GM12878 (cell line): ENCODE data around the gene LDLRAD4. TPM values are rescaled to one million over a fixed set of nuclear protein-coding genes. Genes with fewer than 3 reads are reported as not detected.

ENCODE experiments used
- ATAC-seq: fragments of 200-7000 bp; cut with Tn5 transposase; 3 replicates; pipeline ENCODE4 v1.9.1; 2020; ENCODE audit warnings: mild to moderate bottlenecking, moderate library complexity
- BruUV-seq: library from RNA; stranded (reverse); fragments of 400-500 nt; replicated peaks from 2 replicates; lab custom pipeline; 2021; lab: Mats Ljungman, UMichigan
- CTCF ChIA-PET: fragments of 300-600 bp; sonication (Branson Sonifier 250); formaldehyde crosslinking; extraction: SDS; loops from one replicate; lab custom pipeline; 2021; ENCODE audit warnings: inconsistent platforms; lab: Yijun Ruan, JAX
- POLR2A ChIA-PET: fragments of 350-600 bp; formaldehyde crosslinking; extraction: SDS; loops from one replicate; lab custom pipeline; 2021; ENCODE audit warnings: inconsistent platforms; lab: Charles Lee
- RAD21 ChIA-PET: fragments of 300-600 bp; sonication (Branson Sonifier 250); formaldehyde crosslinking; loops from one replicate; lab custom pipeline; 2023; ENCODE audit warnings: antibody characterized with exemption; ENCODE audit not compliant: unreplicated experiment; lab: Charles Lee
- SMC1A ChIA-PET: fragments of 300-600 bp; sonication (Branson Sonifier 250); formaldehyde crosslinking; loops from one replicate; lab custom pipeline; 2023; ENCODE audit not compliant: unreplicated experiment, uncharacterized antibody; lab: Charles Lee
- DNase-seq: peaks from one replicate; pipeline ENCODE4 v3.0.0-alpha.2; 2011; ENCODE audit warnings: low read depth, low spot score
- FAIRE-seq: peaks from 3 replicates; lab custom pipeline; 2011; peaks lifted over from hg19 to GRCh38; lab: Jason Lieb, UNC
- H2AFZ ChIP-seq: 2 replicates; pipeline ENCODE4 v1.6.0; 2011; ENCODE audit warnings: low read depth, low read length, control low read depth; ENCODE audit not compliant: control insufficient read depth
- H3K27ac ChIP-seq: 2 replicates; pipeline ENCODE4 v1.5.1; 2011; ENCODE audit warnings: control low read depth; ENCODE audit not compliant: control insufficient read depth, insufficient read depth
- H3K27me3 ChIP-seq, 2 experiments: replicated peaks in 1 of 2; 2 replicates each; pipeline versions ENCODE4 v1.6.0 to v1.6.1; 2011; ENCODE audit warnings: low read length in 1 of 2; ENCODE audit not compliant: control insufficient read depth in 2 of 2, insufficient read depth in 2 of 2
- H3K36me3 ChIP-seq, 2 experiments: 2 replicates each; pipeline ENCODE4 v1.5.1; 2011; ENCODE audit warnings: low read length in 1 of 2; ENCODE audit not compliant: control insufficient read depth in 2 of 2, insufficient read depth in 2 of 2
- H3K4me1 ChIP-seq: 2 replicates; pipeline ENCODE4 v1.6.1; 2011; ENCODE audit warnings: mild to moderate bottlenecking, low read length, moderate library complexity, mixed read lengths; ENCODE audit not compliant: control insufficient read depth, insufficient read depth
- H3K4me2 ChIP-seq: 2 replicates; pipeline ENCODE4 v1.6.0; 2011; ENCODE audit warnings: control low read depth; ENCODE audit not compliant: control insufficient read depth, insufficient read depth
- H3K4me3 ChIP-seq: fragments of 200-600 bp; sonication (generic); 2 replicates; pipeline ENCODE4 v1.5.1; 2016
- H3K79me2 ChIP-seq: 2 replicates; pipeline ENCODE4 v1.6.0; 2011; ENCODE audit warnings: low read length; ENCODE audit not compliant: control insufficient read depth, insufficient read depth
- H3K9ac ChIP-seq: 2 replicates; pipeline ENCODE4 v1.8.0; 2011; ENCODE audit warnings: low read length, control low read depth, mixed read lengths; ENCODE audit not compliant: control insufficient read depth, insufficient read depth
- H3K9me3 ChIP-seq: replicated peaks from 3 replicates; pipeline ENCODE4 v1.5.1; 2011; ENCODE audit warnings: mild to moderate bottlenecking, low read length; ENCODE audit not compliant: control insufficient read depth, insufficient read depth
- H4K20me1 ChIP-seq: 2 replicates; pipeline ENCODE4 v1.6.0; 2011; ENCODE audit not compliant: control insufficient read depth, insufficient read depth
- BHLHE40 ChIP-seq, 2 experiments: fragments of 450-650 bp in 1 of 2; IDR thresholded peaks; 2 replicates each; pipeline ENCODE4 v1.6.1; 2011 to 2017; ENCODE audit warnings: low read depth in 2 of 2, borderline replicate concordance in 1 of 2, improper control_type of control experiment in 1 of 2, low read length in 1 of 2, mild to moderate bottlenecking in 1 of 2
- DPF2 ChIP-seq: fragments of 450-650 bp; IDR thresholded peaks from 2 replicates; pipeline ENCODE4 v1.6.1; 2017; ENCODE audit warnings: mild to moderate bottlenecking
- IRF4 ChIP-seq: IDR thresholded peaks from 2 replicates; pipeline ENCODE4 v1.6.1; 2011; ENCODE audit warnings: low read depth, low read length
- MTA2 ChIP-seq: fragments of 450-650 bp; IDR thresholded peaks from 2 replicates; pipeline ENCODE4 v1.6.1; 2016; ENCODE audit warnings: low read depth, mild to moderate bottlenecking, moderate library complexity
- NBN ChIP-seq: fragments of 450-650 bp; IDR thresholded peaks from 2 replicates; pipeline ENCODE4 v1.6.1; 2016
- NR2F1 ChIP-seq: fragments of 450-650 bp; conservative IDR thresholded peaks from 2 replicates; pipeline ENCODE4 v1.6.1; 2017; ENCODE audit warnings: mild to moderate bottlenecking
- SP1 ChIP-seq: IDR thresholded peaks from one replicate; pipeline ENCODE4 v1.6.1; 2011; ENCODE audit warnings: low read depth, low read length
- ZNF24 ChIP-seq: fragments of 450-650 bp; IDR thresholded peaks from 2 replicates; pipeline ENCODE4 v1.6.1; 2017; ENCODE audit warnings: antibody characterized with exemption, mild to moderate bottlenecking
- WGBS: methylation state at CpG from one replicate; pipeline ENCODE4 v1.1.6; 2016; ENCODE audit warnings: low lambda C conversion rate; ENCODE audit not compliant: insufficient replicate concordance, insufficient coverage; ENCODE audit errors: missing lambda C conversion rate; 5-methylcytosine and 5-hydroxymethylcytosine counted together
- in situ Hi-C: fragments of 300-500 bp; cut with MboI; formaldehyde crosslinking; loops from 9 replicates; pipeline ENCODE4 v1.14.3; 2018; ENCODE audit warnings: mixed read lengths
- intact Hi-C: fragments of 100-400 bp; cut with micrococcal nuclease; formaldehyde crosslinking; loops from one replicate; pipeline ENCODE4 v1.14.2; 2022; ENCODE audit not compliant: unreplicated experiment
- polyA plus RNA-seq, 11 experiments: library from polyadenylated mRNA; depleted of rRNA in 4 of 11; unstranded in 6 of 11; stranded (reverse) in 5 of 11; fragments of >200 nt; fragmentation: Nextera tagmentation in 4 of 11; fragmentation: Illumina TruSeq in 1 of 11; extraction: Ambion mirVana in 4 of 11; extraction: Trizol in 1 of 11; gene quantifications; 1 replicate in 1 of 11; 2 replicates in 10 of 11; pipeline versions ENCODE4 v1.2.1 to v1.2.3, GENCODE V29; 2011 to 2016; ENCODE audit warnings: inconsistent platforms in 2 of 11, missing spikeins in 2 of 11, low read depth in 1 of 11
- total RNA-seq, 4 experiments: library from RNA; depleted of rRNA in 3 of 4; stranded (reverse); fragments of >200 nt in 3 of 4; fragmentation: Illumina TruSeq in 1 of 4; extraction: Trizol in 1 of 4; gene quantifications; 2 replicates each; pipeline versions ENCODE4 v1.2.1 to v1.2.3, GENCODE V29; 2013 to 2021
- TF ChIP-seq, protein P1 (sequence below): IDR thresholded peaks from 2 replicates; pipeline ENCODE4 v1.6.1; 2012; ENCODE audit warnings: improper control_type of control experiment, low read depth, low read length; ENCODE audit not compliant: insufficient replicate concordance
- TF ChIP-seq, protein P2 (sequence below): fragments of 450-650 bp; IDR thresholded peaks from 2 replicates; pipeline ENCODE4 v1.6.1; 2017; ENCODE audit warnings: mild to moderate bottlenecking, low read depth, inconsistent platforms; ENCODE audit not compliant: poor library complexity, severe bottlenecking
- TF ChIP-seq, protein P3 (sequence below): fragments of 450-650 bp; IDR thresholded peaks from 2 replicates; pipeline ENCODE4 v1.6.1; 2016; ENCODE audit warnings: mild to moderate bottlenecking
- TF ChIP-seq, protein P4 (sequence below): IDR thresholded peaks from 2 replicates; pipeline ENCODE4 v1.6.1; 2012; ENCODE audit warnings: low read length, inconsistent platforms

The LDLRAD4 gene
- total and polyA plus RNA-seq, 10 of the 15 experiments (the other 5 are each of a cell fraction or from before 2014, with no cell fraction given): 2.7 to 16.8 (median 11.2) TPM

DNA sequence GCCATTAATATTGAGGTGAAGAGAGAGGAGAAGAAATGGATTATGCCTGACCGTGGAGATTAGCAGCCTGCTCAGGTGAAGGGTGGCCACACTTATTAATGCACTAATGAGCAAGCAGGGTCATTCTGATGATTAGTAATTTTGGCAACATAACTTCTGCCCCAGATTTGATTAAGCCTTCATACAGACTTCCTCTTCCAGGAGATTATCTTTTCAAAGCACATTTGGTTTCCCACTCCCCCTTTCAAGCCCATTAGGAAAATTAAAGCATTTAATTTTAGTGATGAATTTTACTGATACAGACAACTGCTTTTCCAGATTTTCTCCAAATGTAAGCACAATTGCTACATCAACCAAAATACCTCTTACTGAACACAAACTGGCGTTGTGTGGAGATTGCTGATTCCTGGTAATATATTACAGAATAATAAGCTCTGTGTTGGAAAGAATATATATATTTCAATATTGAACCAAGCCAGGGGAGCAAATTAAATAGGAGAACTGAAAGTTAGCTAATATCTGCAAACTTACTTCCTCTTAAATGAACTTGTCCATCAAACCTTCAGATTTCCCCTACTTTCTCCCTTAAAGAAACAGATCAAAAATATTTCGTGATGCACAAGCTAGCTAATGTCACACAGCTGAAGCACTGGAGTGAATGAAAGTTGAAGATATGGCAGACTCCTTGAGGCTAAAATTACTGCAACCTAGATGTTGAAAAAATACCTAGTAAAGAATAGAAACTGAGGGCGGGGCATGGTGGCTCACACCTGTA lies 367.0 kb downstream of the LDLRAD4 start:
- 22% methylated on average over 4 of the region's 4 CpGs for WGBS
- no peak for DNase-seq
- in situ Hi-C loops: no loop called here
- POLR2A ChIA-PET: interaction anchor here (0.7 to 8.5 kb wide), 13 partner anchors 8 to 702 kb away, joined by 3 to 121 read pairs (median 4); partner anchors contain the start of genes FAM210A, PTPN2 and RNMT
- BruUV-seq: TSS peak; percentile 71
- no peaks in the 10 kb centered on the region for H3K79me2 ChIP-seq
- peak; percentile 66 for ATAC-seq
- FAIRE-seq: peak; percentile 75
- peaks cover 29% of the 10 kb centered on the region for H3K4me1 ChIP-seq
- H3K9ac ChIP-seq: peak overlapping the region; percentile 37
- no peak overlapping the region for H2AFZ ChIP-seq
- SMC1A ChIA-PET: interaction anchor here (0.8 to 7.3 kb wide), 12 partner anchors 8 to 52 kb away, joined by 3 to 164 read pairs (median 7); no protein-coding TSS in a partner anchor
- peak overlapping the region; percentile 69 for H3K4me2 ChIP-seq
- H3K27me3 ChIP-seq: no peaks in the 10 kb centered on the region
- CTCF ChIA-PET: interaction anchor here (0.6 to 4.0 kb wide), 12 partner anchors 9 to 449 kb away, joined by 3 to 24 read pairs (median 8); no protein-coding TSS in a partner anchor
- no peaks in the 10 kb centered on the region for H3K36me3 ChIP-seq
- no peaks in the 10 kb centered on the region for H4K20me1 ChIP-seq
- no peaks in the 10 kb centered on the region for H3K9me3 ChIP-seq
- H3K4me3 ChIP-seq: no peak overlapping the region
- RAD21 ChIA-PET: interaction anchor here (0.7 to 5.7 kb wide), 10 partner anchors 8 to 587 kb away, joined by 3 to 144 read pairs (median 32); no protein-coding TSS in a partner anchor
- H3K27ac ChIP-seq: peak overlapping the region; percentile 54
- intact Hi-C loops: loop anchor here (1.0 to 2.0 kb wide), 3 partner anchors 18 to 27 kb away; no protein-coding TSS in a partner anchor
- TF ChIP-seq, protein P1, sequence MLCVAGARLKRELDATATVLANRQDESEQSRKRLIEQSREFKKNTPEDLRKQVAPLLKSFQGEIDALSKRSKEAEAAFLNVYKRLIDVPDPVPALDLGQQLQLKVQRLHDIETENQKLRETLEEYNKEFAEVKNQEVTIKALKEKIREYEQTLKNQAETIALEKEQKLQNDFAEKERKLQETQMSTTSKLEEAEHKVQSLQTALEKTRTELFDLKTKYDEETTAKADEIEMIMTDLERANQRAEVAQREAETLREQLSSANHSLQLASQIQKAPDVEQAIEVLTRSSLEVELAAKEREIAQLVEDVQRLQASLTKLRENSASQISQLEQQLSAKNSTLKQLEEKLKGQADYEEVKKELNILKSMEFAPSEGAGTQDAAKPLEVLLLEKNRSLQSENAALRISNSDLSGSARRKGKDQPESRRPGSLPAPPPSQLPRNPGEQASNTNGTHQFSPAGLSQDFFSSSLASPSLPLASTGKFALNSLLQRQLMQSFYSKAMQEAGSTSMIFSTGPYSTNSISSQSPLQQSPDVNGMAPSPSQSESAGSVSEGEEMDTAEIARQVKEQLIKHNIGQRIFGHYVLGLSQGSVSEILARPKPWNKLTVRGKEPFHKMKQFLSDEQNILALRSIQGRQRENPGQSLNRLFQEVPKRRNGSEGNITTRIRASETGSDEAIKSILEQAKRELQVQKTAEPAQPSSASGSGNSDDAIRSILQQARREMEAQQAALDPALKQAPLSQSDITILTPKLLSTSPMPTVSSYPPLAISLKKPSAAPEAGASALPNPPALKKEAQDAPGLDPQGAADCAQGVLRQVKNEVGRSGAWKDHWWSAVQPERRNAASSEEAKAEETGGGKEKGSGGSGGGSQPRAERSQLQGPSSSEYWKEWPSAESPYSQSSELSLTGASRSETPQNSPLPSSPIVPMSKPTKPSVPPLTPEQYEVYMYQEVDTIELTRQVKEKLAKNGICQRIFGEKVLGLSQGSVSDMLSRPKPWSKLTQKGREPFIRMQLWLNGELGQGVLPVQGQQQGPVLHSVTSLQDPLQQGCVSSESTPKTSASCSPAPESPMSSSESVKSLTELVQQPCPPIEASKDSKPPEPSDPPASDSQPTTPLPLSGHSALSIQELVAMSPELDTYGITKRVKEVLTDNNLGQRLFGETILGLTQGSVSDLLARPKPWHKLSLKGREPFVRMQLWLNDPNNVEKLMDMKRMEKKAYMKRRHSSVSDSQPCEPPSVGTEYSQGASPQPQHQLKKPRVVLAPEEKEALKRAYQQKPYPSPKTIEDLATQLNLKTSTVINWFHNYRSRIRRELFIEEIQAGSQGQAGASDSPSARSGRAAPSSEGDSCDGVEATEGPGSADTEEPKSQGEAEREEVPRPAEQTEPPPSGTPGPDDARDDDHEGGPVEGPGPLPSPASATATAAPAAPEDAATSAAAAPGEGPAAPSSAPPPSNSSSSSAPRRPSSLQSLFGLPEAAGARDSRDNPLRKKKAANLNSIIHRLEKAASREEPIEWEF: peak; percentile 66
- TF ChIP-seq IRF4 (peak; percentile 42; the same call in 1 of the 2 replicates), ZNF24 (peak; percentile 65), BHLHE40 (IDR thresholded peaks at IDR 0.05; ENCODE audit: borderline replicate concordance in 1 of 2, low read depth in 2 of 2, low read length in 1 of 2) (0 out of 4 replicates have a peak, but pooled peaks of 1 of the 2 experiments have one; percentile 16), DPF2 (peak; percentile 83), NBN (no peak), SP1 (no peak), NR2F1 (0 out of 2 replicates have a peak, but pooled peaks have one; percentile 2), MTA2 (peak; percentile 70)
- TF ChIP-seq, protein P2, sequence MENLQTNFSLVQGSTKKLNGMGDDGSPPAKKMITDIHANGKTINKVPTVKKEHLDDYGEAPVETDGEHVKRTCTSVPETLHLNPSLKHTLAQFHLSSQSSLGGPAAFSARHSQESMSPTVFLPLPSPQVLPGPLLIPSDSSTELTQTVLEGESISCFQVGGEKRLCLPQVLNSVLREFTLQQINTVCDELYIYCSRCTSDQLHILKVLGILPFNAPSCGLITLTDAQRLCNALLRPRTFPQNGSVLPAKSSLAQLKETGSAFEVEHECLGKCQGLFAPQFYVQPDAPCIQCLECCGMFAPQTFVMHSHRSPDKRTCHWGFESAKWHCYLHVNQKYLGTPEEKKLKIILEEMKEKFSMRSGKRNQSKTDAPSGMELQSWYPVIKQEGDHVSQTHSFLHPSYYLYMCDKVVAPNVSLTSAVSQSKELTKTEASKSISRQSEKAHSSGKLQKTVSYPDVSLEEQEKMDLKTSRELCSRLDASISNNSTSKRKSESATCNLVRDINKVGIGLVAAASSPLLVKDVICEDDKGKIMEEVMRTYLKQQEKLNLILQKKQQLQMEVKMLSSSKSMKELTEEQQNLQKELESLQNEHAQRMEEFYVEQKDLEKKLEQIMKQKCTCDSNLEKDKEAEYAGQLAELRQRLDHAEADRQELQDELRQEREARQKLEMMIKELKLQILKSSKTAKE: peak; percentile 24
- TF ChIP-seq, protein P3, sequence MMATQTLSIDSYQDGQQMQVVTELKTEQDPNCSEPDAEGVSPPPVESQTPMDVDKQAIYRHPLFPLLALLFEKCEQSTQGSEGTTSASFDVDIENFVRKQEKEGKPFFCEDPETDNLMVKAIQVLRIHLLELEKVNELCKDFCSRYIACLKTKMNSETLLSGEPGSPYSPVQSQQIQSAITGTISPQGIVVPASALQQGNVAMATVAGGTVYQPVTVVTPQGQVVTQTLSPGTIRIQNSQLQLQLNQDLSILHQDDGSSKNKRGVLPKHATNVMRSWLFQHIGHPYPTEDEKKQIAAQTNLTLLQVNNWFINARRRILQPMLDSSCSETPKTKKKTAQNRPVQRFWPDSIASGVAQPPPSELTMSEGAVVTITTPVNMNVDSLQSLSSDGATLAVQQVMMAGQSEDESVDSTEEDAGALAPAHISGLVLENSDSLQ: peak; percentile 94
- TF ChIP-seq, protein P4, sequence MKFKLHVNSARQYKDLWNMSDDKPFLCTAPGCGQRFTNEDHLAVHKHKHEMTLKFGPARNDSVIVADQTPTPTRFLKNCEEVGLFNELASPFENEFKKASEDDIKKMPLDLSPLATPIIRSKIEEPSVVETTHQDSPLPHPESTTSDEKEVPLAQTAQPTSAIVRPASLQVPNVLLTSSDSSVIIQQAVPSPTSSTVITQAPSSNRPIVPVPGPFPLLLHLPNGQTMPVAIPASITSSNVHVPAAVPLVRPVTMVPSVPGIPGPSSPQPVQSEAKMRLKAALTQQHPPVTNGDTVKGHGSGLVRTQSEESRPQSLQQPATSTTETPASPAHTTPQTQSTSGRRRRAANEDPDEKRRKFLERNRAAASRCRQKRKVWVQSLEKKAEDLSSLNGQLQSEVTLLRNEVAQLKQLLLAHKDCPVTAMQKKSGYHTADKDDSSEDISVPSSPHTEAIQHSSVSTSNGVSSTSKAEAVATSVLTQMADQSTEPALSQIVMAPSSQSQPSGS: no peak; the same call in 1 of the 2 replicates
